B cell (primary cell): ENCODE data around the gene ATXN1.

Source experiments
- CTCF ChIP-seq: fragments of 200-600 bp; IDR thresholded peaks from one replicate; pipeline ENCODE4 v1.8.0; 2022; ENCODE audit warnings: antibody characterized with exemption, mild to moderate bottlenecking
- EZH2 ChIP-seq: IDR thresholded peaks from 2 replicates; pipeline ENCODE4 v1.6.1; 2012; ENCODE audit warnings: borderline replicate concordance, low read depth, mild to moderate bottlenecking, moderate library complexity, low read length; ENCODE audit not compliant: insufficient read depth, poor library complexity, severe bottlenecking

GRCh38 chr6:16809753-16810358 is 48.6 kb upstream of the ATXN1 start:
- TF ChIP-seq EZH2 (no peak), CTCF (no peak)
